GM21360 (cell line): Measurements from ENCODE around the gene U2AF2.
A peak's percentile ranks its signal among the peaks of the same experiment; 100 is the strongest.

ENCODE experiments used
- ATAC-seq: cut with Tn5 transposase; IDR thresholded peaks from one replicate; pipeline ENCODE4 v1.9.1; 2021; ENCODE audit warnings: mild to moderate bottlenecking, moderate library complexity; ENCODE audit not compliant: unreplicated experiment

U2AF2 gene

DNA sequence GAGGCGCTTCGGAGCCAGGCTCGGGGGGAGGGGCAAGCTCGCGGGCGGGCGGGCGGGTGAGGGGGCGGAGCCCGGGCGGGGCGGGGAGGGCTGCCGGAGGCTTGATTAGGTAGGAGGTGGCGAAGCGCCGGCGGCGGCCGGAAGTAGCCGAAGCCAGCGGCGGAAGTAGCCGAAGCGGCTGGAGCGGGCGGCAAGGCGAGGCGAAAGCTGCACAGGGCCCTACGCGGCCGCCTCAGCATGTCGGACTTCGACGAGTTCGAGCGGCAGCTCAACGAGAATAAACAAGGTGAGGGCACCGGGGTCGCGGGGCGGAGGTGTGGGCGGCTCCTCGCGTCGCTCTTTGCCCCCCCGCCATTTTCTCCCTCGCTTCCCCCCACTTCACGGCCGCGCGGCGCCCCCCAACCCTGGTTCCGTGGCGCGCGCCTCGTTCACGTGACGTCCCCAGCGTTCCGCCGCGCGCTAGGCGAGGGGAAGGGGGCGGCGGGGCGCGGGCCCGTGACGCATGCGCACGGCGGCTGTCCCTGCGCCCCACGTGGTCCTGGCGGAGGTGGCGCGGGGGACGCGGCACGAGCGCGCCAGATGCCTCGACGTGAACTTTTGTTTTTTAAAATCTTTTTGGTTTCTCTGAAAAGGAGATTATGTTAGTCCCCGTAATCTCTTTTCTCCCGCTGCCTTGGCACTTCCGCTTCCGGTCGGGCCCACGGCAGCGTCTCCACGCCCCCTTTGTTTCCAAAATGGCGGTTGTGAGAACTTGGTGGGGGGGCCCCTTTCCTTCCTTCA lies at the start of gene U2AF2:
U2AF2 (plus strand) TSS at position 168 of the 780 bp plus-strand sequence; CDS start at position 238, 70 bp downstream.
- ATAC-seq = peak; percentile 32

DNA sequence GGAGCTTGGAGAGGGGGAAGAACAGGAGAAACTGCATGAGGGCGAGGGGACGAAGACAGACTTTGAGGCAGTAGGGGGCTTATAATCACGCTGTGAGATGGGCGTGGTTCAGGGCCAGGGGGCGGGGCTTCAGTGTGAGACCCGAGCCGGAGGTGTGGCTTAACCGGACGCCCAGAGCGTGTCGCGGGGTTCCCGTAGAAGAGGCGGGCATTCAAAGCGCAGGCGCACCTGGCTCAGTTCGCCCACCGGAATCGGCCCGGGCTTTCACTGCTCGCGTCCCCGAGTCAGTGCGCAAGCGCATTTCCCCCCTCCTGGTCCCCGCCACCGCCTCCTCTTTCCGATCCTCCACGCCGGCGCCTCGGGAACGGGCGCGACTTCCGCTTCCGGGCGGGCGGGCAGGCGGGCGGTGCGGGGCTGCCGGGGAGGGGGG lies 49.6 kb upstream of the U2AF2 start:
- ATAC-seq = peak; percentile 56

DNA sequence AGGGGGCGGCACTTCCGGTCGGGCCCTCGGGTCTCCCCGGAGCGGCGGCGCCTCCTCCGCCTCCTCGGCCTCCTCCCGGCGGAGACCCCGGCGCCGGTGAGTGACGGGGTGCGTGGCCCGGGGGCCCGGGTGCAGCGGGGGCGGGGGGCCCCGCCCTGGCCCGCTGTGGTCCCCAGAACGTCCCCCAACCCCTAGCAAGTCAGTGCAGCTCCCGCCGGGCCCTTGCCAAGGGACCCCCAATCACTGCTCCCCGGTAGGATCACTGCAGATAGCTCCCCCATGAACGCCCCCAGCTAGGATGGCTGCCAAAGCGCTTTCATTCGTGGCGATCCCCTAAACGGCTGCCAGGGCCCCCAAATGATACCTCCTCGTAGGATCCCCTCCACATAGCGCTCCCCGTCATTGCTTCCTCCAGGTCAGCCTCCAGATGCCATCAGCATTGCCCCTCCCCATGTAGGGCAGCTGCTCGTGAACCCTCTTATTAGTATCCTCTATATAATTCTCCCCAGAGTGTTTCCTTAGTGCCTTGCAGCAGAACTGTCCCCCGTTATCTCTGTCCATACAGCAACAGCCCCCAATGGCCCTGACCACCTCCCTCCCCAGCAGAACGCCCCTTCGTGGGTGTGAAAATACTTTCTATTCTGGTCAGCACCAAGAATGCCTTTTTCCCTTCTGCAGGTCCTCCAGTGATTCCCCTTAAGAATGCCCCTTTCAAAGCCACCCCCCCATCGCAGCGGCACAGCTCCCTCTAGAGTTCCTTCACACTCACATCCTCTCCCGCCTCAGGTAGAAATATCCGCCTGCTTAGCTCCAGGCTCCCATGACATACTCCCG lies 49.0 kb upstream of the U2AF2 start, which contains the start of gene ZNF865:
ZNF865 (plus strand) TSS at position 11 of the 834 bp plus-strand sequence. CDS start 7,972 bp downstream, outside the sequence.
- peak; percentile 16 for ATAC-seq

DNA sequence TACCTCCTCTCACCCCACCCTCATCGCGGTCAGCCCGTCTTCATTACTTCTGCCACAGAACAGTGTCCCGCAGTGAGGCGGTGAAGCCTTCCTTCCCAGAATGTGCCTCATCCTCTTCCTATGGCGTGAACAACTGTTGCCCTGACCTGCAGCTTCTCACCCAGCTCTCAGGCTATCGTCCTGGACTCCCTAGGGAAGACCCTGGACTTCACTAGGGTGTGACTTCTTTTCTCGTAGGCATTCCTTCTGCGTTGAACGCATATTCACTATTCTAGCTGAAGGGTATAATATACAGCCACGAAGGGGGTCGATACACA lies 48.4 kb upstream of the U2AF2 start:
- ATAC-seq = no peak

DNA sequence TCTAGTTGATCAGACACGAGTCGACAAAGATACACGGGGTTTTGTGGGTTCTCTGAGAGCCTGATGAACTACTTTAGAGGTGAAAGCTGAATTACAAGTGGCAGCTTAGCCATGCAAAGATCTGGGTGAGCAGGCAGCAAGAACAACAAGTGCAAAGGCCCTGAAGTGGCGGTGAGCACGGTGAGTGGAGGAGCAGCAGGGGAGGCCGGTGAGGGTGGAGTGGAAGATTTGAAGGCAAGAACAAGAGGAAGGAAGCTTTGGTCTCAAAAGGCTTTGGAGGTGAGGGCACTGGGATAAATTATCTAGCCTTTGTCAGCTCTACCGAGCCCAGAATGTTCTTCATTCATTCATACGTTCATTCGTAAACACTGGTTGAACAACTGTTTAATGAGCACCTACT lies 48.0 kb upstream of the U2AF2 start:
- ATAC-seq = no peak

DNA sequence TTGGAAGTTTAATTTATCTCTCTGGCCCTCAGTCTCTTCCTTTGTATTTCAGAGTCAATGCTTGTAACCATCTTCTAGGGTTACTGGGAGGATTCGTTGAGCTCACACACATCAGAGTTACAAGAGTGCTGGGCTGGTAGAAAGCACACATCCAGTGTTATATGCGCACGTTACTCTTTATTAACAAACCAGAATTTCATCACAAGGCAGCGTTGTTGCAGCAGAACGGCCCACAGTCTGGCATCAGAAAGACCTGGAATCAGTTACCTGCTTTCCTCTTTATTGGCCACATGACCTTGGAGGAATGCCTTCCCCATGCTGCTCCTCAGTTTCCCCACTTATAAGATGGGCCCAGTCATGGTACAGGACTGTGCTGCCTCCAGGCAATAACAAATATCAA lies 45.5 kb upstream of the U2AF2 start:
- no peak for ATAC-seq

DNA sequence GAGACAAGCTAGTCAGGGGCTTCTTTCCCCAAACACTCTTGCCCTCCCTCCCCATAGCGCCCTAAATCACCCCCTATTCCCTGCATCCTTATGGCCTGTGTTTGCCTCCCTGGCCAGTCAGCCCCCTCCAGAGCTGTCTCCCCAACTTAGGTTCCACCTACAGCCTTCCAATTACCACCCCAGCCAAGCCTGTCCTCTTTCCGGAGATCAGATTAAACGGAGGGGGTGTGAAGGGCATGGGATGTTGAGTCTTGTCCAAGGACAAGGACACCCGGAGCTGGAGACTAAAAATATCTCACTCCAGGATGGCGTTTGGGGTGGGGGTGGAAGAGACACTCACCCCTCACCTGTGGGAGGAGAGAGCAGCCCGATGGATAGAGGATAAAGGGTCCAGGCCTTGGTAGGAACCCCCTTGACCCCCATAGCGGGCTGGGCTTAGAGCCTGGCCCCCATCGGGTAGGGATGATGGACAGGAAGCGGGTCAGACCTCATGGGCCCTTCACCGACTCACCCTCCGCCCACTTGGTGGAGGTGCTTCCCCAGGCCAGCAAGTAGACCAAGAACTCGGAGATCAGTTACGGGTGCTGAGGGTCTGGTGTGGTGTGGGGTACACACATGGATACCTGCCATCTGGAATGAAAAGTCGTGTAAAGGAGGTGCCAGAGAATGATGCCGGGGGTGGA lies 43.4 kb upstream of the U2AF2 start:
- ATAC-seq = no peak

DNA sequence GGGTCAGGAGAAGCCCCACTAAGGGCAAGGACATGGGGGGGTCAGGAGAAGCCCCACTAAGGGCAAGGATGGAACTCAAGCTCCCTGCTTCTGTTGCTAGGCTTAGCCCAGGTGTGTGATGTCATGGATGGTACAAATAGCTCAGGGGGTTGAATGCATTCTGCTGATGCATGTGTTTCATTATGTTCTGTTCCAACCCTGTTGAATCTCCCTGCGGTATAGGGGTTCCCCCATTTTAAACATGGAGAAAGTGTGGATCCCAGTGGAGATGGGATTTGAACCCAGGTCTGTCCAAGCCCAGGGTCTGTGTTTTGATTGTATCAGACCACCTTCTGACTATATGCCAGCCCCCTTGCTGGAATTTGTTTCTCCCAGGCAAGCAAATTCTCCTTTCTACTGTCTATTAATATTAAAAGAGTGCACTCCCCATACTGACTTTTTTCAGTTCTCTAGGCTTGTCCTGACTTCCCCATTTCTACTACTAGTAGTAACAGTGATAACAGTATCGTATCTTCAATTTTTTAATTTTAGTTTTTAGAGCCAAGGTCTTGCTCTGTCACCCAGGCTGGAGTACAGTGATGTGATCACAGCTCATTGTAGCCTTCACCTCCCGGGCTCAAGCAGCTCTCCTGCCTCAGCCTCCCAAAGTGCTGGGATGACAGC lies 42.7 kb upstream of the U2AF2 start:
- ATAC-seq = no peak

DNA sequence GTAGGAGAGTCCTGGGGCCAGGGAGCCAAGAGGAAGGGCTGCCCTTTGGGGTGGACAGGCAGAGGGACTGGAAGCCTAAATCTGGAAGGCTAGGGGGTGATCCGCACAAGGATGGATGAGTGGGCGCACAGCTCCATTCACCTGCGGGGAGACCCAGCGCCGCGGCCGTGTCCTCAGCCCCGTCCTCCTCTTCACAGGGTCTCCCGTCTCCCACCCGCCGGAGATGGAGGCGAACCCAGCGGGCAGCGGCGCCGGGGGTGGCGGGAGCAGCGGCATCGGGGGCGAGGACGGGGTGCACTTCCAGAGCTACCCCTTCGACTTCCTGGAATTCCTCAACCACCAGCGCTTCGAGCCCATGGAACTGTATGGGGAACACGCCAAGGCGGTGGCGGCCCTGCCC lies 41.4 kb upstream of the U2AF2 start:
- no peak for ATAC-seq

DNA sequence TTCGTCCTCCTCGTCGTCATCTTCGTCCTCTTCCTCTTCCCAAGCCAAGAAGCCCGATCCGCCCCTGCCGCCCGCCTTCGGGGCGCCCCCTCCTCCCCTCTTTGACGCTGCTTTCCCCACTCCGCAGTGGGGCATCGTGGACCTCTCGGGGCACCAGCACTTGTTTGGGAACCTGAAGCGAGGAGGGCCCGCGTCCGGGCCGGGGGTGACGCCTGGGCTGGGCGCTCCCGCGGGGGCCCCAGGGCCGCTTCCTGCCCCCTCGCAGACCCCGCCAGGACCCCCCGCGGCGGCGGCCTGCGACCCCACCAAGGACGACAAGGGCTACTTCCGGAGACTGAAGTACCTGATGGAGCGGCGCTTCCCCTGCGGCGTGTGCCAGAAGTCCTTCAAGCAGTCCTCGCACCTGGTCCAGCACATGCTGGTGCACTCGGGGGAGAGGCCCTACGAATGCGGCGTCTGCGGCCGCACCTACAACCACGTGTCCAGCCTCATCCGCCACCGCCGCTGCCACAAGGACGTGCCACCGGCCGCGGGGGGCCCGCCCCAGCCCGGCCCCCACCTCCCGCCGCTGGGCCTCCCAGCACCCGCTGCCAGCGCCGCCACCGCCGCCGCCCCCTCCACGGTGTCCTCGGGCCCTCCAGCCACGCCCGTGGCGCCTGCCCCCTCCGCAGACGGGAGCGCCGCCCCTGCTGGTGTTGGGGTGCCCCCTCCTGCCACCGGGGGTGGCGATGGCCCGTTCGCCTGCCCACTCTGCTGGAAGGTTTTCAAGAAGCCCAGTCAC lies 40.7 kb upstream of the U2AF2 start:
- ATAC-seq = no peak

DNA sequence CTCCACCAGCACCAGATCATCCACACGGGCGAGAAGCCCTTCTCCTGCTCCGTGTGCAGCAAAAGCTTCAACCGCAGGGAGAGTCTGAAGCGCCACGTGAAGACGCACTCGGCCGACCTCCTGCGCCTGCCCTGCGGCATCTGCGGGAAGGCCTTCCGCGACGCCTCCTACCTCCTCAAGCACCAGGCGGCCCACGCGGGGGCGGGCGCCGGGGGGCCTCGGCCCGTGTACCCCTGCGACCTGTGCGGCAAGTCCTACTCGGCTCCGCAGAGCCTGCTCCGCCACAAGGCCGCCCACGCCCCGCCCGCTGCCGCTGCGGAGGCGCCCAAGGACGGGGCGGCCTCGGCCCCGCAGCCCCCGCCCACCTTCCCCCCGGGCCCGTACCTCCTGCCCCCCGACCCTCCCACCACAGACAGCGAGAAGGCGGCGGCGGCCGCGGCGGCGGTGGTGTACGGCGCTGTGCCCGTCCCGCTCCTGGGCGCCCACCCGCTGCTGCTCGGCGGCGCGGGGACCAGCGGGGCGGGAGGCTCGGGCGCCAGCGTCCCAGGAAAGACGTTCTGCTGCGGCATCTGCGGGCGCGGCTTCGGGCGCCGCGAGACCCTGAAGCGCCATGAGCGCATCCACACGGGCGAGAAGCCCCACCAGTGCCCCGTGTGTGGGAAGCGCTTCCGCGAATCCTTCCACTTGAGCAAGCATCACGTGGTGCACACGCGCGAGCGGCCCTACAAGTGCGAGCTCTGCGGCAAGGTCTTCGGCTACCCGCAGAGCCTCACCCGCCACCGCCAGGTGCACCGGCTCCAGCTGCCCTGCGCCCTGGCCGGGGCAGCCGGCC lies 39.9 kb upstream of the U2AF2 start:
- ATAC-seq = no peak

DNA sequence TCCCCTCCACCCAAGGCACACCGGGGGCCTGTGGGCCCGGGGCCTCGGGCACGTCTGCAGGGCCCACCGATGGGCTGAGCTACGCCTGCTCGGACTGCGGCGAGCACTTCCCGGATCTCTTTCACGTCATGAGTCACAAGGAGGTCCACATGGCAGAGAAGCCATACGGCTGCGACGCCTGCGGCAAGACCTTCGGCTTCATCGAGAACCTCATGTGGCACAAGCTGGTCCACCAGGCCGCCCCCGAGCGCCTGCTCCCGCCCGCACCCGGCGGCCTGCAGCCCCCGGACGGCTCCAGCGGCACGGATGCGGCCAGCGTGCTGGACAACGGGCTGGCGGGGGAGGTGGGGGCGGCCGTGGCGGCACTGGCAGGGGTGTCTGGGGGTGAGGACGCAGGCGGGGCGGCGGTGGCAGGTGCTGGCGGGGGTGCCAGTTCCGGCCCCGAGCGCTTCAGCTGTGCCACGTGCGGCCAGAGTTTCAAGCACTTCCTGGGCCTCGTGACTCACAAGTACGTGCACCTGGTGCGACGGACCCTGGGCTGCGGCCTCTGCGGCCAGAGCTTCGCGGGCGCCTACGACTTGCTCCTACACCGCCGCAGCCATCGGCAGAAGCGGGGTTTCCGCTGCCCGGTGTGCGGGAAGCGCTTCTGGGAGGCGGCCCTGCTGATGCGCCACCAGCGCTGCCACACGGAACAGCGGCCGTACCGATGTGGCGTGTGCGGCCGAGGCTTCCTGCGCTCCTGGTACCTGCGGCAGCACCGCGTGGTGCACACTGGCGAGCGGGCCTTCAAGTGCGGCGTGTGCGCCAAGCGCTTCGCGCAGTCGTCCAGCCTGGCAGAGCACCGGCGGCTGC lies 39.1 kb upstream of the U2AF2 start:
- ATAC-seq = no peak

DNA sequence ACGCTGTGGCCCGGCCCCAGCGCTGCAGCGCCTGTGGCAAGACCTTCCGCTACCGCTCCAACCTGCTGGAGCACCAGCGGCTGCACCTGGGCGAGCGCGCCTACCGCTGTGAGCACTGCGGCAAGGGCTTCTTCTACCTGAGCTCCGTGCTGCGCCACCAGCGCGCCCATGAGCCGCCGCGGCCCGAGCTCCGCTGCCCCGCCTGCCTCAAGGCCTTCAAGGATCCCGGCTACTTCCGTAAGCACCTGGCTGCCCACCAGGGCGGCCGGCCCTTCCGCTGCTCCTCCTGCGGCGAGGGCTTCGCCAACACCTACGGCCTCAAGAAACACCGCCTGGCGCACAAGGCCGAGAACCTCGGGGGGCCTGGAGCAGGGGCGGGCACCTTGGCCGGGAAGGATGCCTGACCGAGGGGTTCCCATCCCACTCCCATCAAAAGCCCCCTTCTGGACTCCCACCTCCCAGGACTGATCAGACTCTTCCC lies 38.4 kb upstream of the U2AF2 start:
- no peak for ATAC-seq

DNA sequence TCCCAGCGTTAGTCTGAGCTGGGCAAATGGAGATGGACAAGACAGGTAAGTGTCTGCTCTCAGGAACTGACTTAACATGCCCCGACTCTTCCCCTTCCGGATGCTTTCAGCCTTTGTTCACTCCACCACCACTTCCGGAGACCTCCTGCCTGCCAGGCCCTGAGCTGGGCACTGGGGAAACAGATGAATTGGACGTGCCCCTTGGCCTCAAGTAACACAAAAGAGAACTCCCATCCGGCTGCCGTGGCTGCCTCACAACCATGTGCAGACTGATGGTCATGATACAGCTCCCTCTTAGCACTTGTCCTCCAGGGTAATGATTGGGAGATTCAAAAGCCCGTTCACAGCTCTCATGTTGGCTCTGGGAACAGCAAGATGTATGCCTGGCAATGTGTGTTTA lies 37.4 kb upstream of the U2AF2 start:
- no peak for ATAC-seq

DNA sequence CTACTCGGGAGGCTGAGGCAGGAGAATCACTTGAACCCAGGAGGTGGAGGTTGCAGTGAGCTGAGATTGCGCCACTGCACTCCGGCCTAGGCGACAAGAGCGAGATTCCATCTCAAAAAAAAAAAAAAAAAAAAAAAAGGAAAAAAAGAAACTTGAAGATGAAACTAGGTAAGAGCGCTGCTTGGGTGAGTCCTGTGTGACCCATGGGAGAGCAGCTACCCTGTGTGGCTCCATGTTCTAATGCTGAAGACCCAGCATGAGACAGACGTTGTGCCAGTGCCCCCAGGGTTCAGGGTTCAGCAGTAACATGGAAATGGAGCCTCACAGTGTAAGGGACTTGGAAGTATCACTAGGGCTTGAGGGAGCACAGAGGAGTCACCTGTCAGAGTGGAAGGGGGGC lies 36.4 kb upstream of the U2AF2 start:
- ATAC-seq = no peak

DNA sequence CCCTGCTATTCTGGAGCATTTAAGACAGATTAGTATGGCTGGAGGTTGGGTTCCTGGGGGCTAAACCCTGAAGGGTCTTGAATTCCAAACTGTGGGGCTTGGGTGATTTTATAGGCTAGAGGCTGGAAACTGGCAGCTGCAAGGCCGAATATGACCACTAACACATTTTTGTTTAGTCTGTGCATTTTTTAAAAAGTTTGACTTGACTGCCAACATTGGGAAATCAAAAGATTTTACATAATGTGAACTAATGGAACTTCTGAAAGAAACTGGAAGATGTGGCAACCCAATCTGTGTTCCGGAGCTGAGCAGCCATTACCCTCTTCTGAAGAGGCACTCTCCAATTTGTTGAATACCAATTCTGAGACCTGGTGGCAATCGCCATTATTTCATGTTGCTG lies 35.5 kb upstream of the U2AF2 start:
- no peak for ATAC-seq

DNA sequence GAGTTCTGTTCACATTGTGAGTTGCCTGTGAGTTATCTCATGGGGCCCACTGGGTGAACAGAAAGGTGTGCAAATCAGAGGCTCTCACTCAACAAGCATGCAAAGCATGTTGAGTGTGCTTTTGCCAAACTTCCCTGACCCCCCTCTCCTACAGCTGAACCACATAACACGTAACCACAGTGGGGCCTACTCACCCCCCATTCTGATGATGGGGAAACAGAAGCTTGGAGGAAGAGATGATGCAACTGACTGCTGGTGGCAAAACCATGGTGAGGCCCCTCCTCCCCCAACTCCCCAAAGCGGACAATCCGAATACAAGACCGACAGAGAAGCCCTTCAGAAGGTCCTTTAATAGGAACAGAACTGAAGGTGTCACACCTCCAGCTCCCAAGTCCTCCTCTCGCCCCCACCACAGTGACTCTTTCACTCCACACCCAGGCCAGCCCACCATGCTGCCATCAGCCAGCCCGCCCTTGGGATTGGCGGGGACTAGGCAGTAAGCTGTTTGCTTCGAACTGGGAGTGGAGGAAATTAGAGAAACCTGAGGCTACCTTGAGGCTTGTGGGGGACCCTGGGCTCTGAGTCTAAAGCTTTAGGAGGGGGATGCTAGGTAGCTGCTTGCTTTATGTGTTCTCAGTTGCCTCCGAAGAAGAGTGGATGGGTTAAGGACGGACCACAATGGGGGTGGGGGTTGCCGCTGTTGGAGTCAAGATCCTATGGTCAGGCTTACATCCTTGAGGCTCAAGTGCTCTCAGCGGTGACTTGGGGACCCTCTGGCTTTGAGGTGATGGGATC lies 34.2 kb upstream of the U2AF2 start:
- no peak for ATAC-seq
